ENCODE results near the gene ATP8A2.

ATP8A2 gene

DNA sequence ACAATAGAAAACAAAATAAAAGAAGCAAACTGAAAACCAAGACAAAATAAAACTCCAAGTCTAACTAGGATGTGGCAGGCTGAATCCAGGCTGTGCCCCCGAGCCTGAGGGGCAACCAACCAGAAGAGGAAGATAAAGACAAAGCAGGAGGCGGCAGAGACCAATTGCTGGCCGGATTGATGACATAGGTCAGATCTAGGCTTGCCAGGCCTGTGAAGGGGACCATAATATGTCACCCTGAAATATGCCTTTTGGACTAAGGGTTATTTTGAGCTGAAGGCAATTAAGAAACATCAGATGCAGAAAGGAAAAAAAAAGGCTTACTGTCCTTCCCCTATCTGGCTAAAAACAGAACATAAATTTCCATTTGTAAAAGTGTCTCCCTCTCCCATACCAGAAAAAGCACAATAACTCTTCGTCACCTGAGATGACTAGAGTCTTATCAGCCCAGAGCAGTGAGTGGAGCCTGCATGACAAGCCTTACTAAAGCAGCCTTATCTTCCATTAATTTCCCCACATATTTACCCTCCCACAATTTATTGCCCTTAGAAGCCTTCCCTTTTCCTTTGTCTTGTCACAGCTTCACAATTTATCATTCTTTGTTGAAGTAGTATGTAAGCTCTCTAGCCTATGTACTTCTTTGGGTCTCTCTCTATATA is 22.8 kb downstream of the ATP8A2 start:
- no peaks in the 10 kb centered on the region for H3K4me1 ChIP-seq
- TF ChIP-seq, protein P1, sequence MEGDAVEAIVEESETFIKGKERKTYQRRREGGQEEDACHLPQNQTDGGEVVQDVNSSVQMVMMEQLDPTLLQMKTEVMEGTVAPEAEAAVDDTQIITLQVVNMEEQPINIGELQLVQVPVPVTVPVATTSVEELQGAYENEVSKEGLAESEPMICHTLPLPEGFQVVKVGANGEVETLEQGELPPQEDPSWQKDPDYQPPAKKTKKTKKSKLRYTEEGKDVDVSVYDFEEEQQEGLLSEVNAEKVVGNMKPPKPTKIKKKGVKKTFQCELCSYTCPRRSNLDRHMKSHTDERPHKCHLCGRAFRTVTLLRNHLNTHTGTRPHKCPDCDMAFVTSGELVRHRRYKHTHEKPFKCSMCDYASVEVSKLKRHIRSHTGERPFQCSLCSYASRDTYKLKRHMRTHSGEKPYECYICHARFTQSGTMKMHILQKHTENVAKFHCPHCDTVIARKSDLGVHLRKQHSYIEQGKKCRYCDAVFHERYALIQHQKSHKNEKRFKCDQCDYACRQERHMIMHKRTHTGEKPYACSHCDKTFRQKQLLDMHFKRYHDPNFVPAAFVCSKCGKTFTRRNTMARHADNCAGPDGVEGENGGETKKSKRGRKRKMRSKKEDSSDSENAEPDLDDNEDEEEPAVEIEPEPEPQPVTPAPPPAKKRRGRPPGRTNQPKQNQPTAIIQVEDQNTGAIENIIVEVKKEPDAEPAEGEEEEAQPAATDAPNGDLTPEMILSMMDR (IDR thresholded peaks at IDR 0.05) = no peak
- H3K79me2 ChIP-seq = no peaks in the 10 kb centered on the region
- H3K27ac ChIP-seq = no peak overlapping the region
- no peak overlapping the region for H3K4me2 ChIP-seq (ENCODE audit: low read length)
- no peaks in the 10 kb centered on the region for H3K27me3 ChIP-seq (ENCODE audit: control insufficient read depth, insufficient read depth, low read length)
- H2AFZ ChIP-seq = no peak overlapping the region
- H3K4me3 ChIP-seq (ENCODE audit: low read depth, low read length) = no peak overlapping the region
- no peaks in the 10 kb centered on the region for H3K36me3 ChIP-seq (ENCODE audit: control insufficient read depth, insufficient read depth, low read length)
- H3K9ac ChIP-seq = no peak overlapping the region
- H3K9me3 ChIP-seq (ENCODE audit: control insufficient read depth, low read length) = no peaks in the 10 kb centered on the region

DNA sequence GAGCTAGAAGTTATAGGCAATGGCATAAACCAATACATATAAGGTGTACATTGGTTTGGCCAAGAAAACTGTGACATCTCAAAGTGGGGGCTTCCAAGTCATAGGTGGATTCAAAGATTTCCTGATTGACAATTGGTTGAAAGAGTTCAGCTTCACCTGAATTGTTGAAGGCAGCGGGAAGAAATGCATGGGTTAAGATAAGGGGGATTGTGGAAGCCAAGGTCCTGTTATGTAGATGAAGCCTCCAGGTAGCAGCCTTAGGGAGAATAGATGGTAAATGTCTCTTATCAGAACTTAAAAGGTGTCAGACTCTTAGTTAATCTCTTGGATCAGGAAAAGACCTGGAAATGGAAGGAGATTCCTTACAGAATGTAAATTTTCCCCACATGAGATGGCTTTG is 26.0 kb downstream of the ATP8A2 start:
- no peaks in the 10 kb centered on the region for H3K4me1 ChIP-seq
- H3K27ac ChIP-seq = no peak overlapping the region
- H3K4me3 ChIP-seq (ENCODE audit: low read depth, low read length) = no peak overlapping the region
- no peaks in the 10 kb centered on the region for H3K27me3 ChIP-seq (ENCODE audit: control insufficient read depth, insufficient read depth, low read length)
- no peak overlapping the region for H3K9ac ChIP-seq
- no peaks in the 10 kb centered on the region for H3K79me2 ChIP-seq
- H3K4me2 ChIP-seq (ENCODE audit: low read length) = no peak overlapping the region
- TF ChIP-seq, protein P1 (IDR thresholded peaks at IDR 0.05) = no peak
- no peaks in the 10 kb centered on the region for H3K9me3 ChIP-seq (ENCODE audit: control insufficient read depth, low read length)
- H3K36me3 ChIP-seq (ENCODE audit: control insufficient read depth, insufficient read depth, low read length) = no peaks in the 10 kb centered on the region
- H2AFZ ChIP-seq = no peak overlapping the region

DNA sequence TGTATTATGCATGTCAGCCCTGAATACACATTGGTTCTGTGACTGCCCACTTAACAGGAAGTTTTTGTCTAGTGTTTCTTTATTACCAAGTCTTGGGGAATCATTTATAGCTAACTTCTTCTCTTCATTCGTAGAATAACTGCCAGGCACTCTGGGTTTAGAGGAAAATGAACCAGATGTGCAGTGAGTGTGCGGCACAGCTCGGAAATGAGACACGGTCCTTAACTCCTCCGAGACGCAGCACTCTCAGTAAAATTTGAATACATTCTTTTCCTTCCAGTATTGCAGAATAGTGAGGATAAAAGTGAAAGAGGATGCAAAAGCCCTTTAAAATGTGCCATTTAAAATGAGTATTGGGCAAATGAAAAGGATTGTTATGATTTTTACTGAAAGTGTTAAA is 29.2 kb downstream of the ATP8A2 start:
- Histone ChIP-seq H3K4me1 (no peaks in the 10 kb centered on the region), H3K27ac (no peak overlapping the region), H3K79me2 (no peaks in the 10 kb centered on the region), H3K27me3 (ENCODE audit: control insufficient read depth, insufficient read depth, low read length) (no peaks in the 10 kb centered on the region), H3K9ac (no peak overlapping the region), H3K4me3 (ENCODE audit: low read depth, low read length) (no peak overlapping the region), H3K4me2 (ENCODE audit: low read length) (no peak overlapping the region), H2AFZ (no peak overlapping the region), H3K9me3 (ENCODE audit: control insufficient read depth, low read length) (no peaks in the 10 kb centered on the region), H3K36me3 (ENCODE audit: control insufficient read depth, insufficient read depth, low read length) (no peaks in the 10 kb centered on the region)
- TF ChIP-seq, protein P1 (IDR thresholded peaks at IDR 0.05) = no peak

DNA sequence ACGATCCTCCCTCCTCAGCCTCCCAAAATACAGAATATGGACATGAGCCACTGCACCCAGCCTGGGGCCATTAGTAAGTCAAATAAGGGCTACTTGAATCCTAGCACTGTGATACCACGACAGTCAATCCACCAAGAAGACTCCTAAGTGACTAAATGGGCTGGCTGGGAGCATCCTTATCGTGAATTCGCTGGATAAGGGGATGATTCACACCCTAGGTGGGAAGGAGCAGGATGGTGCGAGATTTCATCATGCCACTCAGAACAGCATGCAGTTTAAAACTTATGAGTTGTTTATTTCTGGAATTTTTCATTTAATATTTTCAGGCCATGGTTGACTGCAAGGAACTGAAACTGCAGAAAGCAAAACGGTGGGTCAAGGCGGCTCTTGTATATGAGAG is 30.2 kb downstream of the ATP8A2 start:
- Histone ChIP-seq H3K9me3 (ENCODE audit: control insufficient read depth, low read length) (no peaks in the 10 kb centered on the region), H3K27me3 (ENCODE audit: control insufficient read depth, insufficient read depth, low read length) (no peaks in the 10 kb centered on the region), H3K79me2 (no peaks in the 10 kb centered on the region), H3K36me3 (ENCODE audit: control insufficient read depth, insufficient read depth, low read length) (no peaks in the 10 kb centered on the region), H3K4me2 (ENCODE audit: low read length) (no peak overlapping the region), H3K4me3 (ENCODE audit: low read depth, low read length) (no peak overlapping the region), H2AFZ (no peak overlapping the region), H3K4me1 (no peaks in the 10 kb centered on the region), H3K9ac (no peak overlapping the region), H3K27ac (no peak overlapping the region)
- TF ChIP-seq, protein P1 (IDR thresholded peaks at IDR 0.05) = no peak

DNA sequence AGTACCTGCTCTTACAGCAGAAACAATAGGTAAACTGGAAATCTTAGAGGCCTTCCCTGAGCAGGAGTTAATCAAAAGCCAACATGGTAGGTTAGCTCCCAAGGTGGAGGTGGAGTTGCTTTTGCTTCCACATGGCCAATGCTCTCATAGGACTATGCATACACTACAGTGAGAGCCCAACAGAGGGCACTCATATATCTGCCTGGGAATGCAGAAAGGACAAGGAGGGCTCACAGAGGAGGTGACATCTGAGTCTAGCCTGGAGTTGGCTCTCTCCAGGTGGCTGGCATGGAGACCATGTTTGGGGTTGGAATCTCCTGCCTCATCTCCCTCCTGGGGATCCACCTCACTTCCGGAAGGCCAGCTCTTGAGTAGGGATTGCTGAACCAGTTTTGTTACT is 34.6 kb downstream of the ATP8A2 start:
- H3K4me3 ChIP-seq (ENCODE audit: low read depth, low read length) = no peak overlapping the region
- H3K4me2 ChIP-seq (ENCODE audit: low read length) = no peak overlapping the region
- no peaks in the 10 kb centered on the region for H3K4me1 ChIP-seq
- no peaks in the 10 kb centered on the region for H3K79me2 ChIP-seq
- H3K27ac ChIP-seq = no peak overlapping the region
- no peak overlapping the region for H2AFZ ChIP-seq
- H3K9ac ChIP-seq = no peak overlapping the region
- peaks cover 2% of the 10 kb centered on the region for H3K9me3 ChIP-seq (ENCODE audit: control insufficient read depth, low read length)
- H3K27me3 ChIP-seq (ENCODE audit: control insufficient read depth, insufficient read depth, low read length) = no peaks in the 10 kb centered on the region
- no peaks in the 10 kb centered on the region for H3K36me3 ChIP-seq (ENCODE audit: control insufficient read depth, insufficient read depth, low read length)
- TF ChIP-seq, protein P1 (IDR thresholded peaks at IDR 0.05) = no peak

Measured in parathyroid adenoma (tissue), 2 donors.